ENCODE results near the gene P2RY2.

Gene P2RY2

DNA sequence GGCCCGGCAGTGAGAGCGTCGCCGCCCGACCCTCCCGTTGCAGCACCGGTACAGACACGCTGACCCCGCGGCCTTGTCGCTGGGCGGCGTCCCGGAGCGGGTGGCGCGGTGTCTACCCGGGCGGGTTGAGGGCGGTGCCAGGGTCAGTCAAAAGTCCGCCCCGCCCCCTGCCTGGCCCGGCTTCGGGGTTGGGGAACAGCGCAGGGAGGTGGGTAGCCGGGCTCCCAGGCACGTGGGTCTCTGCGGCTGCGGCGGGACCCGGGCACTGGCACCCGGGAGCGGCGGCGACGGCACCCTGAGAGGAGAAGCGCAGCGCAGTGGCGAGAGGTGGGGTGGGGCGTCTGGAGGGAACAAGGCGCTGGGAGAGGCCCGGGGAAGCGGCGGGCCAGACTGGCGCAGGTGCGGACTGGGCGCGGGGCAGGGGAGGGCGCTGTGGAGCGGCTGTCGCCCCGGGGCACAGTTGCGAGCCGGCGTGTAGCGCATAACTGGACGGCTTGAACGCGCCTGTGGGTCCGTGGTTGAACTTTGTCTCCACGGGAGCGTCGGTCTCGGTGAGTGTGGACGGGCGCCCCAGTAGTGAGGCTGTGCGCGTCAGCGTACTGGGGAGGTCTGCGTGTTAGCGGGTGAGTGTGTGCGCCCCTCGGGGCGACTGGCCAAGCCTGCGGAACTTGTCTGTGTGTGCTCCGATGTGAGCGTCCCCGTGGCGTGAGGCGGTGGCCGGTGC, at the start of gene P2RY2:
Gene P2RY2 (plus strand): TSS at position 176 of the 724 bp plus-strand sequence. CDS start 15,879 bp downstream, outside the sequence.
- Mint-ChIP-seq H3K27ac (no peak within 1 kb of the TSS), H3K4me3 (peak within 1 kb of the TSS; percentile 80 to 81), H3K4me1 (peaks cover 20 to 22% of the 10 kb centered on the region in 2 donors), H3K36me3 (no peaks in the 10 kb centered on the region), H3K9me3 (no peaks in the 10 kb centered on the region), H3K27me3 (peaks cover 28 to 44% of the 10 kb centered on the region in 2 donors)
- ATAC-seq (replicated peaks) (peak; percentile 86 to 87), DNase-seq (peak; percentile 35)

DNA sequence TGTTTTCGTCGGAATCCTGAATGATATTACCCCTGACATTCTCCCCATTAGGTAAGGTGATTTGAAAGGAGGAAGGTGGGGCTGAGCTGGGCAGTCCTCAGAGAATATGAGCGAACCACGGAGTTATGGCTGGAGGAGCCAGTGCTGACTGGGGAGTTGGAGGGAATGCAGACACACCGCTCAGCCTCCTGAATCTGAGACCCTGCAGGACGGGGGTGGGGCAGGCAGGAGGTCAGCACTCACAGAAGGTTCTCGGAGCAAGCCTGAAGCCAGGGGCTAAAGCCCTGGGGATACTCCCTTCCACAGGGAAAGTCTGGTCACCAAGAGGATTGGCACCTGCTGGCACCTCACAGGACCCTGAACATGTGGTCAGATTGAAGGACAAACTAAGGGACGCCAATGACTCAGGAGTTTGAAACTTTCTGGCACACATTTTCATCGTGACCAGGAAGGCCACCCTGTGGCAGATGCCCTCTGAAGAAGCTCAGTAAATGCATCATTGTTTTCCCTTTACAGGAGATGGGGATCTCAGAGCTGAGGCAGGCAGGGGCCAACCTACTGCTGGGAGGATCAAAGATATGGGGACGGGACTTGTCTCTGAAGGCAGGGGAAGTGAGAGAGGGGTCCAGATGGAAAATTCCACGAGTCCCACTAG, 49.0 kb upstream of the P2RY2 start:
- peaks cover 46 to 69% of the 10 kb centered on the region in 2 donors for H3K4me1 Mint-ChIP-seq

DNA sequence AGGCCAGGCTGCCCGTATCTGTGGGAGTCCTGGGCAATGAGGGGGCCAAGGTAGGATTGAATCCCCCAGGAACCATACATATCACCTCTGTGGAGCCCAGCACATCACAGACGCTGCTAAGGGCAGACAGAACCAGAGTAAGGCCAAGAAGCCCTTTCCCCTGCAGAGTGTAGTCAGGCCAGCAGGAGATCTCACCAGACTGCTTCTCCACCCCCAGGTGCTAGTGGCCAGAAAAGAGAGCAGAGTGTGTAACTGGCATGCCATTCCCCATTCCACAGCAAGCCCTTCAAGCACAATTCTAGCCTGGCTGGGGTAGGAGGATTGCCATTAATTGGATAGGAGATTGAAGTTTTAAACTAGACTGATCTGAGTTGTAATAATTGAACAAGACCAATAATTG, 47.9 kb upstream of the P2RY2 start:
- H3K4me3 Mint-ChIP-seq: no peak overlapping the region
- H3K9me3 Mint-ChIP-seq: no peaks in the 10 kb centered on the region
- DNase-seq (no peak), ATAC-seq (replicated peaks) (no peak)
- H3K4me1 Mint-ChIP-seq: peaks cover 43 to 65% of the 10 kb centered on the region in 2 donors
- H3K27ac Mint-ChIP-seq: peak overlapping the region; percentile 73
- peaks cover 10 to 25% of the 10 kb centered on the region in 2 donors for H3K36me3 Mint-ChIP-seq
- no peaks in the 10 kb centered on the region for H3K27me3 Mint-ChIP-seq

More for the DNA sequence above, 49.0 kb upstream of the P2RY2 start:
- Mint-ChIP-seq H3K4me3 (no peak overlapping the region), H3K27me3 (no peaks in the 10 kb centered on the region), H3K36me3 (peaks cover 10 to 24% of the 10 kb centered on the region in 2 donors), H3K27ac (peak overlapping the region; percentile 63), H3K9me3 (no peaks in the 10 kb centered on the region)
- DNase-seq: no peak
- no peak for ATAC-seq (replicated peaks)

DNA sequence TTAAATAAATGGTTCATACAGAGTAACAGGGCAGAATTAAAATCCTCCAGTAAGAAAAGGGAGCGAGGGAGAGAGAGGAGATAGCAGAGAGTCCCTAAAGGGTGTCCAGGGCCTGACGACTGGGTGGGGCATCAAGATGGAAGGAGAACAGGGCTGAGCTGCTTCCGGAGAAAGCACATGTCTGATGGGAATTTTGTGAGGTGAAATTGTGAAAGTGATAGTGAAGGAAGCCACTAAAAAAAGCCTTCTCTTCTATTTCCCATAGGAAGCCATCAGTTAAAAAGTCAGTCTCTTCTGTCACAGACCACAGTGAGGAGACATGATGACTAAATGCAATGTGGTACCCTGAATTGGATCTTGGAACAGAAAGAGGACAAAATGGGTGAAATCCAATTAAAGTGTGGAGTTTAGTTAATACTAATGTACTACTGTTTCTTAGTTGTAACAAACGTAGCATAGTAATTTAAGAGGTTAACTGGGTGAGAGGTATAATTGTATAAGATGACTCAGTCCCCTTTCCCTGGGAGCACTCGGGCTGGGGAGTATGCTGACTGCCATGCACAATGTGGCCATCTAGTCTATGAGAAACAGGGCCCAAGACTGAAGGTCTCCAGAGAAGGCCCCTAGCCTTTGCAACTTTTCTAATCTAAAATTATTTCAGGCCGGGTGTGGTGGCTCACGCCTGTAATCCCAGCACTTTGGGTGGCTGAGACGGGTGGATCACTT, 46.5 kb upstream of the P2RY2 start:
- H3K36me3 Mint-ChIP-seq: peaks cover 10 to 23% of the 10 kb centered on the region in 2 donors
- H3K9me3 Mint-ChIP-seq: no peaks in the 10 kb centered on the region
- H3K4me1 Mint-ChIP-seq: peaks cover 49 to 70% of the 10 kb centered on the region in 2 donors
- no peaks in the 10 kb centered on the region for H3K27me3 Mint-ChIP-seq
- ATAC-seq (replicated peaks) (no peak), DNase-seq (no peak)
- no peak overlapping the region for H3K4me3 Mint-ChIP-seq
- no peak overlapping the region for H3K27ac Mint-ChIP-seq

DNA sequence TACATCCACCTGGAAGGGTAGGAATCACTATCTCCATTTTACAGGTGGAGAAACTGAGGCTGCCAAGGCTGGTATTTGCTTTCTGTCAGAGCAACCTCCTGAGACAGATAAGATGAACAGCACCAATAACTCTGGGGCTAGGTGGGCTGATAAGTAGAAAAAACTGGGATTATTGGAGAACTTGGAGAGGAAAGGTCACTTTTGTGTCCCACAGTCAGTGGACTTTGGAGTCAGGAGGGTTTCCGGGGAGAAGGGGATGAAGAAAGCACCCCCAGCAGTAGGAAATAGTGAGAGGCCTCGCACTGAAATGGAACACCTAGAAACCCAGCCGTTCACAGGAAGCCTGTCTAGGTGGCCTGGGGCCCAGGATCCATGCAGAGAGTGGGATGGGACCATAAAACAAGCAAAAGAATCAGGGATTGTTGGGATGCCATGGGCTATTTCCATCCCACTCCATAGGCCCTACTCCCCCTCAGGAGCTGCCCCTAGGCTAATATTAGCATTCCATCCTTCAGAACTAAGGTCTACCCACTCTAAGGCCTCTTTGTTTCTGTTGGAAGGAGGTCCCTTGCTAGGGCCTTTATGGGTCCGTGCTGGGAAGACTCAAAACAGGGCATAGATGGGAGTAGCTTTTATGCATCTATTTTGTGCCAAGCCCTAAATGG, 45.0 kb upstream of the P2RY2 start:
- ATAC-seq (replicated peaks) (no peak), DNase-seq (no peak)
- peaks cover 52 to 72% of the 10 kb centered on the region in 2 donors for H3K4me1 Mint-ChIP-seq
- no peaks in the 10 kb centered on the region for H3K9me3 Mint-ChIP-seq
- H3K4me3 Mint-ChIP-seq: no peak overlapping the region
- H3K36me3 Mint-ChIP-seq: peaks cover 7 to 18% of the 10 kb centered on the region in 2 donors
- no peaks in the 10 kb centered on the region for H3K27me3 Mint-ChIP-seq
- no peak overlapping the region for H3K27ac Mint-ChIP-seq

DNA sequence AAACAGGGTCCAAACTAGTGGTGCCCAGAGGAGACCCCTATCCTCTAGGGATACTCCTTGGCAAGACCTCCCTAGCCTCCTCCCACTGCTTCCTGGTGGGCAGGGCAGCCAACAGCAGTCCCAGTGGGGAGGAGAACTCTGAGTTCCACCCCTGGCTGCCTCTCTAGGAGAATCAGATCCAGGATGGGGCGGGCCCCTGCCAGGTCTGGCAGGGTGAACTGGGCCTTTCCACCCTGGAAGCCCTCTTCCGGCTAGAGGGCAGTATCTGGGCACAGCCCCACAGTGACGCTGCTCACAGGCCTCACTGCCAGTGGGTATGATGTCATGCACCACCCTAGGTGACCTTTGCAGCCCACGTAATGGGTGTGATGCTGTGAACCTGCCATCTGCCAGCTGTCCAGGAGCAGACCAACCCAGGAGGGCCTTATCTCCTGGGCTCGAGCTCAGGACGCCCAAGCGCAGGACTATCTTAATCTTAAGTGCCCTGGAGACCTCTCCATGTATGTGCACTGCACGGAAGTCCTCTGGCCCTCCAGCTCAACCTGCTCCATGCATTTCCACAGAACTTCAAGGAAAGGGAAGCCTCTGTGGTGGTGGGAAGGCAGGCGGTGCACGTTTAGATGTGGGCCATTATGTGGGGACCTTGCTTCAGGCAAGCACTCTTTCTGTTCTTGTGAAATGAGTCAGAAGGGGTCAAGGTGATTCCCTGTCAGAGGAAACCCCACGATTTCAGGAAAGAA, 44.2 kb upstream of the P2RY2 start:
- H3K4me1 Mint-ChIP-seq: peaks cover 52 to 70% of the 10 kb centered on the region in 2 donors
- peak overlapping the region; percentile 90 for H3K27ac Mint-ChIP-seq
- ATAC-seq (replicated peaks) (no peak), DNase-seq (no peak)
- H3K9me3 Mint-ChIP-seq: no peaks in the 10 kb centered on the region
- H3K4me3 Mint-ChIP-seq: no peak overlapping the region
- H3K36me3 Mint-ChIP-seq: peaks cover 1 to 12% of the 10 kb centered on the region in 2 donors
- H3K27me3 Mint-ChIP-seq: no peaks in the 10 kb centered on the region

DNA sequence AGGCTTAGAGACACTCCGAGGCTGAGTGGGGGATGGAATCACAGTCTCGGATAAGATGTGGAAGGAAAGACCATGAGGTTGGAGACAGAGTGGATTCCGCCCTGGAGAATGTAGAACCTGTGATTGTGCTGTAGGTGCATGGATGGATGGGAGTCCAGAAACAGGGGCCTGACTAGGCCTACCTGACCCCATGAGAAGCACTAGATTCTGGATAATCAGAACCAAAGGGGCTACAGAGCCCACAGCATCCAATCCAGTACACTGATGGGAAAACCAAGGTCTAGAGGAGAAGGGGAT, 43.6 kb upstream of the P2RY2 start:
- Mint-ChIP-seq H3K9me3 (no peaks in the 10 kb centered on the region), H3K4me3 (no peak overlapping the region), H3K36me3 (peaks cover 0 to 8% of the 10 kb centered on the region in 2 donors), H3K27me3 (no peaks in the 10 kb centered on the region), H3K4me1 (peaks cover 50 to 65% of the 10 kb centered on the region in 2 donors), H3K27ac (peak overlapping the region; percentile 90)
- no peak for DNase-seq
- ATAC-seq (replicated peaks): no peak

DNA sequence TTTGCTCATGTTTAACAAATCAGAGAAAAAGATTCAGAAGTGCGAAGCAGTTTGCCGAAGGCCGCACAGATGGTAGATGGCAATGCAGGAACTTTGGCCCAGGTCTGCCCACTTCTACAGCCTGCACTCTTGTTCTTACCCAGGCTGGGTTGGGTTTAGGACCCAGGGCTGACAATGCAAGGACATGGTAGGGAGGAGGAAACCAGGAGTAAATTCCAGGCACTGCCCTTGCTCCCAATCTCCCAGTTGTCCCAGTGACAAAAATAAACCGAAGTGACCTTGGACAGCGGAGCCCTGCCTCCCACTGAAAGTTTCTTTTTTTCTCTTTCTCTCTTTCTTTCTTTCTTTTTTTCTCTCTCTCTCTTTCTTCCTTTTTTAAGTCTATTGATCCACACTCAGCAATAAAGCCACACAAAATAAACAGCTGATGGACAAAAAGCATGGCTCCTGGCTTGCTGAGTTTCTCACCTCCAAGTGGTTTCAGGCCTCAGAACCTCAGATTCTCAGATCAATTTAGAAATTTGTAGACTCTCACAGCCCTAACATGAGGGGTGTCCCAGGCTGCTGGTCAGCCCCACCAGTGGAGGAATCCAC, 42.4 kb upstream of the P2RY2 start:
- H3K27ac Mint-ChIP-seq: peak overlapping the region; percentile 91

DNA sequence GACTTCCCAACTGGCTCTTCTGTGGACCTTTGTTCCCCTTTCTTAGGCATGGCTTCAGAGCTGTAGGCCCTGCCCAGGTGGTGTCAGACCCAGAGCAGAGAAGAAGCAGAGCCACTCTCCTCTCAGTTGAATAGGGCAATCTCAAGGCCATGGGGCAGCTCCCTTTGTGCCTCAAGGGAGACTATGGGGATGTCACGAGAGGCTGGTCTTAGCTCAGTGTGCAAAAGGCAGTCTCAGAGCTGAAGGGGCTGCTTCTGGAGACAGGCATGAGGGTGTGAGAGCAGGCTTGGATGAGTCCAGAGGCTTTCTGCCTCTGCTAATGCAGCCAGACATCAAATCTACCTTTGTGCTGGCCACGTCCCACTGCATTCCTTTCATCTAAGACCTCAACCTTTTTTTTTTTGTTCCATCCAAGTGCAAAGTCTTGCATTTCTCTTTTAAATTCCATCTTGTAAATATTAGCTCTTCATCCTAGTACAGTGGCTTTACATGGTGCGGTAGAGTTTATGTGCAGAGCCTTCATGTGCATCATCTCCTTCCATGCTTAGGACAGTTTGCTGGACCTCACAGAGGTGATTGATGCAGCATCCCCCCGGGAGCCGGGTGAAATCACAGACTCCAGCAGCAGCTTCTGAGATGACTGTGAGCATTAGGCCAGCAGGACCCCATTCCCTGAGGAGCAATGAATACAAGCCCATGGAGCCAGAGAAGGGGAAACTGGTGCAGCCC, 41.8 kb upstream of the P2RY2 start:
- peak overlapping the region in 1 of 2 donors; percentile 26 for H3K4me3 Mint-ChIP-seq
- peak overlapping the region; percentile 91 for H3K27ac Mint-ChIP-seq

More for the DNA sequence above, 42.4 kb upstream of the P2RY2 start:
- H3K4me3 Mint-ChIP-seq: peak overlapping the region in 1 of 2 donors; percentile 26
- H3K4me1 Mint-ChIP-seq: peaks cover 45 to 56% of the 10 kb centered on the region in 2 donors
- peaks cover 0 to 5% of the 10 kb centered on the region in 2 donors for H3K36me3 Mint-ChIP-seq
- no peaks in the 10 kb centered on the region for H3K27me3 Mint-ChIP-seq
- DNase-seq (no peak), ATAC-seq (replicated peaks) (no peak)
- no peaks in the 10 kb centered on the region for H3K9me3 Mint-ChIP-seq

DNA sequence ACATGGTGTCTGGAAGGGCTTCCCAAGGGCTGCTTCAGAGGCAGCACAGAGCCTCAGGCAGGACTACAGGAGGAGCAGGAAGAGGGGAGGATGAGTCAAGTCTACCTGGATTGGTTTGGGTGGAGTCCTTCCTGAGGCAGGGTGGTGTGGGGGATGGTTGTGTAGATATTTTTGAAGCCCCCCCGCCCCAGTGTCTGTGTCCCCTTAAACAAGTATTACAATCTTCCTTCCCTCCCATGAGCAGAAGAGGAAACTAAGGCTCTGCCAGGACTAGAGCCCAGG, 41.3 kb upstream of the P2RY2 start:
- Mint-ChIP-seq H3K27ac (peak overlapping the region; percentile 16), H3K4me1 (peaks cover 39 to 45% of the 10 kb centered on the region in 2 donors), H3K9me3 (no peaks in the 10 kb centered on the region), H3K4me3 (no peak overlapping the region), H3K36me3 (peaks cover 0 to 5% of the 10 kb centered on the region in 2 donors), H3K27me3 (no peaks in the 10 kb centered on the region)
- DNase-seq: no peak
- no peak for ATAC-seq (replicated peaks)

More for the DNA sequence above, 41.8 kb upstream of the P2RY2 start:
- peak; percentile 62 to 66 for ATAC-seq (replicated peaks)
- DNase-seq: no peak
- Mint-ChIP-seq H3K4me1 (peaks cover 41 to 50% of the 10 kb centered on the region in 2 donors), H3K9me3 (no peaks in the 10 kb centered on the region), H3K36me3 (peaks cover 0 to 5% of the 10 kb centered on the region in 2 donors), H3K27me3 (no peaks in the 10 kb centered on the region)

DNA sequence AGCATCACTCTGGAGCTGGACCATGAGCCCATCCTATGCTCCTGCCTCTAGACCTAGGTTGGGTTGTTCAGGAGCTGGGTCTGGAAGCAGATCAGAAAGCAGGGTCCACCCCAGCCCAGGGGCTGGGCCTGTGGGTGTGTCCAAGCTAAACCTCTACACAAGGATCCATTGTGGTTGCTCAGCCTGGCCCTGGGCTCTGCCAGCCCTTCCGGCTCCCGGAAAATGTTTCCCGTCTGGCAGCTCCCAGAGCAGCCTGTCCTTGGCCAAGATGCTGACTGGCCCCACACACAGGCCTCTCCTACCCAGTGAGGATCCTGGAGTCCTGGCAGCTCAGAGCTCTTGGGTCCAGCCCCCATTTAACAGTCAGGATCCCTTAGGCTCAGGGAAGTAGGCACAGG, 40.7 kb upstream of the P2RY2 start:
- ATAC-seq (replicated peaks): no peak
- H3K4me1 Mint-ChIP-seq: peaks cover 39 to 45% of the 10 kb centered on the region in 2 donors
- H3K27ac Mint-ChIP-seq: peak overlapping the region; percentile 83
- no peaks in the 10 kb centered on the region for H3K9me3 Mint-ChIP-seq
- H3K4me3 Mint-ChIP-seq: no peak overlapping the region
- no peaks in the 10 kb centered on the region for H3K27me3 Mint-ChIP-seq
- DNase-seq: no peak
- peaks cover 0 to 5% of the 10 kb centered on the region in 2 donors for H3K36me3 Mint-ChIP-seq

DNA sequence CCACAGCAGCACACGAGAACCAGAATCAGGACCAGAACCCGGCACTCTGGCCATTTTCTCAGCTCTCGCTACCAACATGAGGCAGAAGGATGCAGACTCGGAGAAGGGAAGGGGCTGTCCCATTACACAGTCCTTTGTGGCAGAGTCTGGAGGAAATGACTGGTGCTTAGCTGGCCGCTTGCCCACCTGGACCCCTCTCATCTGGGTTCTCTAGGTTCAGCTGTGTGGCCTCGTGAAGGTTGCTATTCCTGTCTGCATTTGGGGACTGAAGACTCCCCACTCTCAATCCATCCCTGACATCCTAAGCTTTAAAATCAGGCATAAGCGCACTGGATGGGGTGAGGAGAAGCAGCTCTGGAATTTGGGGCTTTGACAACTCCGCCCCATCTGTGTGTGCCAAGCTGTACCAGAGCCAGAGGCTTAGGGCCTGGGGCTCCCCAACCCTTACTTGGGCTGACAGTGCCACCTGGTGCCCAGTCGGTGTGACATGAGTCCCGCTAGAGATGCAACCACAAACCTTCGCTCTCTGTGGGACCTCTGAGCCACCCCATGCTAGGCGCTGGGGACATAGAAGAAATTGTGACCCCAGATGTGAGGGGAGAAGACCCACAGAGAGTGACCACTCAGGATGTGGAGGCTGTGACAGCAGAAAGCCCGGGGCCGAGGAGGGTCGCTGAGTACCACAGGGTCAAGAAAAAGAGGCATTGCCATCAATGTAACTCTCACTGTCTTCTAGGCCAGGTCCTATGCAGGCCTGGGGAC, 40.1 kb upstream of the P2RY2 start:
- H3K4me1 Mint-ChIP-seq: peaks cover 38 to 45% of the 10 kb centered on the region in 2 donors
- no peak overlapping the region for H3K4me3 Mint-ChIP-seq
- DNase-seq (peak; percentile 77), ATAC-seq (replicated peaks) (peak; percentile 96 to 98)
- H3K27me3 Mint-ChIP-seq: no peaks in the 10 kb centered on the region
- peak overlapping the region; percentile 83 for H3K27ac Mint-ChIP-seq
- no peaks in the 10 kb centered on the region for H3K9me3 Mint-ChIP-seq
- peaks cover under 1 to 5% of the 10 kb centered on the region in 2 donors for H3K36me3 Mint-ChIP-seq
